ENCODE results near the gene NANOS3. TPM values are rescaled to one million over a fixed set of nuclear protein-coding genes. Genes with fewer than 3 reads are reported as not detected.

The NANOS3 gene
- total and polyA plus RNA-seq, 9 of the 15 experiments (the other 6 are each of a cell fraction or from before 2014, with no cell fraction given) = not detected

- no peak for FAIRE-seq
- POLR2A ChIA-PET = interaction anchor here (1.0 to 2.0 kb wide), 4 partner anchors 11 to 173 kb away, joined by 3 to 7 read pairs (median 4); no protein-coding TSS in a partner anchor
- Histone ChIP-seq H3K79me2 (ENCODE audit: control insufficient read depth, insufficient read depth, low read length) (no peaks in the 10 kb centered on the region), H3K9ac (ENCODE audit: insufficient read depth in 1 of 2, low read depth in 2 of 2, low read length in 2 of 2) (peak overlapping the region in 1 of 2 experiments; percentile 68; a peak in 1 of 4 replicates), H3K9me3 (replicated peaks; ENCODE audit: control insufficient read depth, insufficient read depth, low read depth, low read length) (no peaks in the 10 kb centered on the region), H3K9me1 (ENCODE audit: control insufficient read depth, insufficient read depth, low read length) (no peaks in the 10 kb centered on the region), H3K4me3 (no peak overlapping the region), H4K20me1 (replicated peaks; ENCODE audit: control insufficient read depth, insufficient read depth, low read length) (no peaks in the 10 kb centered on the region), H2AFZ (ENCODE audit: low read depth, low read length) (no peak overlapping the region), H3K36me3 (ENCODE audit: control insufficient read depth, insufficient read depth, low read length) (no peaks in the 10 kb centered on the region), H3K27ac (ENCODE audit: extremely low read depth, low read depth, low read length) (no peak overlapping the region), H3K27me3 (ENCODE audit: control insufficient read depth in 2 of 2, insufficient read depth in 2 of 2, low read length in 2 of 2) (no peaks in the 10 kb centered on the region), H3K4me1 (replicated peaks in 1 of 2; ENCODE audit: control insufficient read depth in 2 of 2, insufficient read depth in 2 of 2, low read length in 2 of 2) (peaks cover 14 to 67% of the 10 kb centered on the region in 2 experiments), H3K4me2 (ENCODE audit: insufficient read depth, low read length) (no peak overlapping the region)
- WGBS (ENCODE audit: insufficient coverage, low coverage, missing lambda C conversion rate) = 76% methylated on average over 16 of the region's 20 CpGs
- intact Hi-C loops (cut with micrococcal nuclease) = no loop called here
- CTCF ChIA-PET (ENCODE audit: low intra/inter-chr PET ratio) = no interaction called here
- no TSS peak for BruUV-seq (replicated peaks)
- in situ Hi-C loops (cut with MboI) = no loop called here
- ATAC-seq = no peak
- TF ChIP-seq HDAC1 (IDR thresholded peaks at IDR 0.05) (no peak), ZNF764 (CRISPR knock-in tag; IDR thresholded peaks at IDR 0.05; ENCODE audit: low read depth) (no peak), LARP7 (IDR thresholded peaks at IDR 0.05) (no peak), CTCF (IDR thresholded peaks at IDR 0.05 in 2 of 3, conservative IDR thresholded peaks at IDR 0.05 in 1 of 3; ENCODE audit: insufficient read depth in 2 of 3, low read depth in 1 of 3, low read length in 3 of 3) (no peak), USF2 (CRISPR knock-in tag; IDR thresholded peaks at IDR 0.05) (no peak), CC2D1A (IDR thresholded peaks at IDR 0.05) (no peak), ZNF165 (CRISPR knock-in tag; IDR thresholded peaks at IDR 0.05; ENCODE audit: borderline replicate concordance) (no peak), PHF8 (IDR thresholded peaks at IDR 0.05; ENCODE audit: borderline replicate concordance, low read length) (no peak), STAT6 (CRISPR knock-in tag; IDR thresholded peaks at IDR 0.05) (no peak), ZNF77 (CRISPR knock-in tag; IDR thresholded peaks at IDR 0.05) (no peak), JUN (IDR thresholded peaks at IDR 0.05; ENCODE audit: borderline replicate concordance, low read depth, low read length) (no peak), JUN (CRISPR knock-in tag; IDR thresholded peaks at IDR 0.05; ENCODE audit: borderline replicate concordance) (no peak), RB1 (IDR thresholded peaks at IDR 0.05; ENCODE audit: low read depth) (no peak), ZNF79 (CRISPR knock-in tag; IDR thresholded peaks at IDR 0.05; ENCODE audit: low read depth) (no peak)
- no peak for DNase-seq (ENCODE audit: extremely low read depth in 1 of 4, low spot score in 3 of 4)
Observed at GRCh38 chr19:13885826-13886365, 9.0 kb downstream of the NANOS3 start.
